PC-3 (cell line): ENCODE measurements around the gene BSN. TPM values are rescaled to one million over a fixed set of nuclear protein-coding genes. Genes with fewer than 3 reads are reported as not detected.
A peak's percentile ranks its signal among the peaks of the same experiment; 100 is the strongest.

Experiments used
- ATAC-seq: fragments of 200-7000 bp; cut with Tn5 transposase; 2 replicates; pipeline ENCODE4 v1.9.1; 2020; ENCODE audit warnings: mild to moderate bottlenecking, moderate library complexity
- BruUV-seq: library from RNA; stranded (reverse); fragments of 400-500 nt; replicated peaks from 2 replicates; lab custom pipeline; 2021; lab: Mats Ljungman, UMichigan
- CTCF ChIA-PET: fragments of 300-600 bp; sonication (Branson Sonifier 250); formaldehyde crosslinking; loops from one replicate; lab custom pipeline; 2022; ENCODE audit warnings: antibody characterized with exemption; lab: Charles Lee
- POLR2A ChIA-PET: fragments of 300-600 bp; sonication (Branson Sonifier 250); formaldehyde crosslinking; loops from one replicate; lab custom pipeline; 2022; ENCODE audit warnings: antibody characterized with exemption; ENCODE audit not compliant: unreplicated experiment; lab: Charles Lee
- DNase-seq: peaks from one replicate; pipeline ENCODE4 v3.0.0-alpha.2; 2015
- H2AFZ ChIP-seq: fragments of 300-600 bp; sonication (generic); 2 replicates; pipeline ENCODE4 v1.6.0; 2016; ENCODE audit warnings: antibody characterized with exemption, low read length
- H3F3A ChIP-seq: fragments of 300-600 bp; sonication (generic); one replicate; pipeline ENCODE4 v1.6.0; 2017; ENCODE audit warnings: antibody characterized with exemption, low read length, control low read depth, mild to moderate bottlenecking; ENCODE audit not compliant: unreplicated experiment
- H3K27ac ChIP-seq: fragments of 300-600 bp; sonication (generic); 2 replicates; pipeline ENCODE4 v1.5.1; 2016; ENCODE audit warnings: mild to moderate bottlenecking, low read length
- H3K27me3 ChIP-seq: fragments of 300-600 bp; sonication (generic); 2 replicates; pipeline ENCODE4 v1.6.1; 2016; ENCODE audit warnings: low read length, mixed read lengths
- H3K36me3 ChIP-seq: fragments of 300-600 bp; sonication (generic); 2 replicates; pipeline ENCODE4 v1.6.1; 2016; ENCODE audit warnings: low read depth, mixed run types, low read length, mixed read lengths
- H3K4me1 ChIP-seq: fragments of 300-600 bp; sonication (generic); 2 replicates; pipeline ENCODE4 v1.5.1; 2016; ENCODE audit warnings: low read length; ENCODE audit not compliant: insufficient read depth
- H3K4me2 ChIP-seq: fragments of 300-600 bp; sonication (generic); 2 replicates; pipeline ENCODE4 v1.6.0; 2016; ENCODE audit warnings: low read length
- H3K4me3 ChIP-seq: fragments of 300-600 bp; sonication (generic); 2 replicates; pipeline ENCODE4 v1.5.1; 2016; ENCODE audit warnings: mild to moderate bottlenecking, low read length, mixed read lengths
- H3K79me2 ChIP-seq: fragments of 300-600 bp; sonication (generic); 2 replicates; pipeline ENCODE4 v1.6.1; 2017; ENCODE audit warnings: low read length, mixed read lengths
- H3K9ac ChIP-seq: fragments of 300-600 bp; sonication (generic); 2 replicates; pipeline ENCODE4 v1.6.0; 2016; ENCODE audit warnings: mild to moderate bottlenecking, low read length
- H3K9me2 ChIP-seq: fragments of 300-600 bp; sonication (generic); replicated peaks from 2 replicates; pipeline ENCODE4 v1.6.1; 2016; ENCODE audit warnings: mixed run types, low read length, mixed read lengths
- H3K9me3 ChIP-seq: fragments of 300-600 bp; sonication (generic); 2 replicates; pipeline ENCODE4 v1.6.1; 2016; ENCODE audit warnings: low read length, mixed read lengths
- H4K20me1 ChIP-seq: fragments of 300-600 bp; sonication (generic); 2 replicates; pipeline ENCODE4 v1.6.1; 2016; ENCODE audit warnings: low read length, mixed read lengths
- CTCF ChIP-seq: fragments of 300-600 bp; sonication (generic); conservative IDR thresholded peaks from 2 replicates; pipeline ENCODE4 v1.5.1; 2017; ENCODE audit warnings: antibody characterized with exemption, low read depth, mild to moderate bottlenecking, low read length
- EZH2 ChIP-seq: fragments of 300-600 bp; sonication (generic); IDR thresholded peaks from one replicate; pipeline ENCODE4 v1.6.1; 2017; ENCODE audit warnings: antibody characterized with exemption, mild to moderate bottlenecking, low read length; ENCODE audit not compliant: unreplicated experiment
- EZH2phosphoT487 ChIP-seq: fragments of 300-600 bp; sonication (generic); IDR thresholded peaks from 2 replicates; pipeline ENCODE4 v1.6.1; 2018; ENCODE audit warnings: mild to moderate bottlenecking, antibody characterized with exemption, low read length, borderline replicate concordance
- intact Hi-C: fragments of 100-400 bp; cut with micrococcal nuclease; formaldehyde crosslinking; loops from 2 replicates; pipeline ENCODE4 v1.9.0; 2023
- total RNA-seq: library from RNA; depleted of rRNA; stranded (reverse); fragments of >200 nt; gene quantifications from 2 replicates; pipeline ENCODE4 v1.2.3, GENCODE V29; 2014

The BSN gene
- total RNA-seq, 1 experiment from 2014 or later, result 0.80 TPM

GRCh38 chr3:49563040-49563578, 8.8 kb downstream of the BSN start:
- H3F3A ChIP-seq, result no peaks in the 10 kb centered on the region
- POLR2A ChIA-PET, result no interaction called here
- H2AFZ ChIP-seq, result no peak overlapping the region
- H3K79me2 ChIP-seq, result no peaks in the 10 kb centered on the region
- intact Hi-C loops, result no loop called here
- peaks cover 8% of the 10 kb centered on the region; the same call in 1 of the 2 replicates for H3K27me3 ChIP-seq
- CTCF ChIA-PET, result no interaction called here
- H3K36me3 ChIP-seq, result no peaks in the 10 kb centered on the region
- no peak for DNase-seq
- H3K9me2 ChIP-seq, result no peaks in the 10 kb centered on the region
- no peaks in the 10 kb centered on the region for H3K9me3 ChIP-seq
- H4K20me1 ChIP-seq, result no peaks in the 10 kb centered on the region
- BruUV-seq, result no TSS peak
- H3K4me3 ChIP-seq, result no peak overlapping the region
- H3K4me1 ChIP-seq, result no peaks in the 10 kb centered on the region
- no peak overlapping the region for H3K4me2 ChIP-seq
- peak; percentile 53 for ATAC-seq
- H3K9ac ChIP-seq, result no peak overlapping the region
- no peak for TF ChIP-seq EZH2
- TF ChIP-seq EZH2phosphoT487, result no peak
- TF ChIP-seq CTCF, result no peak; the same call in 1 of the 2 replicates
- H3K27ac ChIP-seq, result no peak overlapping the region

DNA sequence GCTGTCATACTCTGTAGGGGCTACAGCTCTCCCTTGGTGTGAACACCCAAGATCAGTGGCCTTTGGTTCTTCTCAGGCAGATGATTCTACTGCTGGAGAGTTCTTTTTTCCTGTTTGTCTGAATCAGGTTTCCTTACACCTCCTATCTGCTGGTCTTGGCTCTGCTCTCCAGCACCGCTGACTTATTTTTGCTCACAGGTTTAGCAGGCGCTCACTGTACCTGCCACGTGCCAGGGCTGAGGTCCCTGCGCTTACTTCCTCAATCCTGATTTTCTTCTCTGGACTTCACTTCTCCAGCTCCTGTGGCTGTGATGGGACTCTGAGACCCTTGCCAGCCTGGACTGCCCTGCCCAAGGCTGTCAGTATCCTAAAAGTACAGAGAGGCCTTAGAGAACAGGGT, 9.5 kb downstream of the BSN start:
- ChIA-PET POLR2A (no interaction called here), CTCF (no interaction called here)
- intact Hi-C loops, result no loop called here

More for the DNA sequence above, 9.5 kb downstream of the BSN start:
- Histone ChIP-seq H3K9me2 (no peaks in the 10 kb centered on the region), H3K9ac (no peak overlapping the region), H3F3A (no peaks in the 10 kb centered on the region), H3K27me3 (peaks cover 5% of the 10 kb centered on the region; the same call in 1 of the 2 replicates), H3K9me3 (no peaks in the 10 kb centered on the region), H4K20me1 (no peaks in the 10 kb centered on the region), H3K27ac (no peak overlapping the region), H3K4me2 (no peak overlapping the region), H3K79me2 (no peaks in the 10 kb centered on the region), H2AFZ (no peak overlapping the region), H3K36me3 (no peaks in the 10 kb centered on the region), H3K4me3 (no peak overlapping the region), H3K4me1 (no peaks in the 10 kb centered on the region)
- DNase-seq (no peak), ATAC-seq (no peak)
- no TSS peak for BruUV-seq
- TF ChIP-seq EZH2phosphoT487, result no peak
- no peak for TF ChIP-seq CTCF
- no peak for TF ChIP-seq EZH2
